Measurements from ENCODE around the gene CERT1.
"Not testable (repeated sequence)": the region's sequence is repeated elsewhere in the genome, so short reads cannot be mapped to it uniquely, and the experiment has no call there.

Gene CERT1

DNA sequence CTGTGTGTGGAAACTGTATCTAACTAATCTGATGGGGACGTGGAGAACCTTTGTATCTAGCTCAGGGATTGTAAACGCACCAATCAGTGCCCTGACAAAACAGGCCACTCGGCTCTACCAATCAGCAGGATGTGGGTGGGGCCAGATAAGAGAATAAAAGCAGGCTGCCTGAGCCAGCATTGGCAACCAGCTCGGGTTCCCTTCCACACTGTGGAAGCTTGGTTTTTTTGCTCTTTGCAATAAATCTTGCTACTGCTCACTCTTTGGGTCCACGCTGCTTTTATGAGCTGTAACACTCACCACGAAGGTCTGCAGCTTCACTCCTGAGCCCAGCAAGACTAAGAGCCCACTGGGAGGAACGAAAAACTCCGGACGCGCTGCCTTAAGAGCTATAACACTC is 177.0 kb downstream of the CERT1 start:
- Histone ChIP-seq H3K79me2 (ENCODE audit: control insufficient read depth, insufficient read depth, low read length, poor library complexity) (peaks cover 12% of the 10 kb centered on the region), H3K79me1 (ENCODE audit: low read length) (peaks cover 11% of the 10 kb centered on the region)
- H2AFZ ChIP-seq (ENCODE audit: insufficient read depth, low read length, poor library complexity); H3K4me2 ChIP-seq (ENCODE audit: low read length); DNase-seq; H3K4ac ChIP-seq (ENCODE audit: low read depth, low read length); H4K12ac ChIP-seq (ENCODE audit: low read depth, low read length); H2BK12ac ChIP-seq (ENCODE audit: low read length); H2BK120ac ChIP-seq (ENCODE audit: insufficient read depth, low read length, poor library complexity); H3K9ac ChIP-seq (ENCODE audit: low read length); H3K23ac ChIP-seq (ENCODE audit: low read length); H3K9me3 ChIP-seq (ENCODE audit: insufficient read depth, low read depth, low read length); H3K14ac ChIP-seq (ENCODE audit: low read length); H2AK5ac ChIP-seq (ENCODE audit: low read length); H3K4me1 ChIP-seq (ENCODE audit: control insufficient read depth in 1 of 2, insufficient read depth in 2 of 2, low read length in 2 of 2); H3K4me3 ChIP-seq (ENCODE audit: low read depth, low read length); H4K91ac ChIP-seq (ENCODE audit: low read depth, low read length); H3K36me3 ChIP-seq (ENCODE audit: control insufficient read depth in 1 of 2, insufficient read depth in 2 of 2, low read length in 2 of 2); H3K27ac ChIP-seq (ENCODE audit: low read depth, low read length); H3K27me3 ChIP-seq (ENCODE audit: insufficient read depth, low read length); H3K18ac ChIP-seq (ENCODE audit: low read length); H4K8ac ChIP-seq (ENCODE audit: low read depth, low read length); H2BK5ac ChIP-seq (ENCODE audit: low read depth, low read length, poor library complexity): not testable (repeated sequence)
- WGBS (ENCODE audit: extremely low coverage, insufficient coverage, insufficient read length): no CpG with 5 or more reads among the region's 10 CpGs

DNA sequence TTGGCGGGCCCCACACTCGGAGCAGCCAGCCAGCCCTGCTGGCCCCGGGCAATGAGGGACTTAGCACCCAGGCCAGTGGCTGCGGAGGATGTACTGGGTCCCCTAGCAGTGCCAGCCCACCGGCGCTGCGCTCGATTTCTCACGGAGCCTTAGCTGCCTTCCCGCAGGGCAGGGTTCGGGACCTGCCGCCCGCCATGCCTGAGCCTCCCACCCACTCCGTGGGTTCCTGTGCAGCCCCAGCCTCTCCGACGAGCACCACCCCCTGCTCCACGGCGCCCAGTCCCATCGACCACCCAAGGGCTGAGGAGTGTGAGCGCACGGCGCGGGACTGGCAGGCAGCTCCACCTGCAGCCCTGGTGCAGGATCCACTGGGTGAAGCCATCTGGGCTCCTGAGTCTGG is 177.7 kb downstream of the CERT1 start:
- not testable (repeated sequence) for H3K9ac ChIP-seq (ENCODE audit: low read length); H2AK5ac ChIP-seq (ENCODE audit: low read length); H3K9me3 ChIP-seq (ENCODE audit: insufficient read depth, low read depth, low read length); H2AFZ ChIP-seq (ENCODE audit: insufficient read depth, low read length, poor library complexity); H3K14ac ChIP-seq (ENCODE audit: low read length); H4K8ac ChIP-seq (ENCODE audit: low read depth, low read length); H4K91ac ChIP-seq (ENCODE audit: low read depth, low read length); H3K23ac ChIP-seq (ENCODE audit: low read length); H3K27me3 ChIP-seq (ENCODE audit: insufficient read depth, low read length); H2BK120ac ChIP-seq (ENCODE audit: insufficient read depth, low read length, poor library complexity); H3K4me2 ChIP-seq (ENCODE audit: low read length); H2BK5ac ChIP-seq (ENCODE audit: low read depth, low read length, poor library complexity); H4K12ac ChIP-seq (ENCODE audit: low read depth, low read length); H3K4ac ChIP-seq (ENCODE audit: low read depth, low read length); H3K18ac ChIP-seq (ENCODE audit: low read length); H3K27ac ChIP-seq (ENCODE audit: low read depth, low read length); DNase-seq; H3K36me3 ChIP-seq (ENCODE audit: control insufficient read depth in 1 of 2, insufficient read depth in 2 of 2, low read length in 2 of 2); H3K4me1 ChIP-seq (ENCODE audit: control insufficient read depth in 1 of 2, insufficient read depth in 2 of 2, low read length in 2 of 2); H3K4me3 ChIP-seq (ENCODE audit: low read depth, low read length); H2BK12ac ChIP-seq (ENCODE audit: low read length)
- no CpG with 5 or more reads among the region's 23 CpGs for WGBS (ENCODE audit: extremely low coverage, insufficient coverage, insufficient read length)
- Histone ChIP-seq H3K79me1 (ENCODE audit: low read length) (peaks cover 11% of the 10 kb centered on the region), H3K79me2 (ENCODE audit: control insufficient read depth, insufficient read depth, low read length, poor library complexity) (peaks cover 10% of the 10 kb centered on the region)

DNA sequence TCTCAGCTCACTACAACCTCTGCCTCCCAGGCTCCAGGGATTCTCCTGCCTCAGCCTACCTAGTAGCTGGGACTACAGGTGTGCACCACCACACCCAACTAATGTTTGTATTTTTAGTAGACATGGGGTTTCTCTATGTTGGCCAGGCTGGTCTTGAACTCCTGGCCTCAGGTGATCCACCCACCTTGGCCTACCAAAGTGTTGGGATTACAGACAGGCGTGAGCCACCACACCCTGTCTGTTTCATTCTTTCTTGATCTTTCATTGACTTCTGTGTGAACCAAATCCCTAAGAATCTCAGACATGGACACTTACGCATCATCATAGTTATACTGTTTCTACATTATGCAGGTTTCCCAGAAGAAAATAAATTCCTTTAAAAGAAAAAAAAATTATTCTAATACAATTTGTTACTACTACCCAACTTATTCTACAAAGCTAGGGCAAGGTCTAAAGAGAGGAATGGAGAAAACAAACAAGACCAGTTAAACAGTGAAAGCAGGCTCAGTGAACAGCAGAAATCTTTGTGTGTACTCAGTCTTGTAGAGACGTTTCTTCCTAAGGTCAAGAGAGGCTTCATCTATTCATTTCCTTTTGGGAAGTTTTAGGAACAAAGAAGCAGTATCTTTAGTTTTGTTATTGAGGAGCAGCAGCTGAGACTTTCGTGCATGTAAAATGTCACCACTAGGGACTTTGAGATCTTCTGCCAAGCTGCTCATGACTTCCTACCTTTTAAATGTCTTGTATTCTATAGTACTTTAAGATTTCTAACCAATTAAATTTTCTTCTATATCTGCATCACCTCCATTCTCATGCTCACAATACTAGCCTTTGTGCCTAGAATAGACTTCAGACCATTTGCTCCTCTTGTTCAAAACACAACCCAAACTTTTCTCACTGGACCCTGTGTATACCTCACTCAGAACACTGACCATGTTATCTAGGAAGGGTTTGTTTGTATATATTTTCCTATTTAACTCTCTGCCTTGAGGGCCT is 180.0 kb downstream of the CERT1 start:
- Histone ChIP-seq H2BK12ac (ENCODE audit: low read length) (no peak overlapping the region), H3K27ac (ENCODE audit: low read depth, low read length) (no peak overlapping the region), H3K9me3 (ENCODE audit: insufficient read depth, low read depth, low read length) (no peaks in the 10 kb centered on the region), H3K27me3 (ENCODE audit: insufficient read depth, low read length) (no peaks in the 10 kb centered on the region), H3K4ac (ENCODE audit: low read depth, low read length) (no peak overlapping the region), H4K12ac (ENCODE audit: low read depth, low read length) (no peak overlapping the region), H4K8ac (ENCODE audit: low read depth, low read length) (no peak overlapping the region), H3K4me1 (ENCODE audit: control insufficient read depth in 1 of 2, insufficient read depth in 2 of 2, low read length in 2 of 2) (no peaks in the 10 kb centered on the region), H4K91ac (ENCODE audit: low read depth, low read length) (no peak overlapping the region), H2AK5ac (ENCODE audit: low read length) (no peak overlapping the region), H3K18ac (ENCODE audit: low read length) (no peak overlapping the region), H3K4me3 (ENCODE audit: low read depth, low read length) (no peak overlapping the region), H2AFZ (ENCODE audit: insufficient read depth, low read length, poor library complexity) (no peak overlapping the region), H3K36me3 (ENCODE audit: control insufficient read depth in 1 of 2, insufficient read depth in 2 of 2, low read length in 2 of 2) (no peaks in the 10 kb centered on the region), H2BK5ac (ENCODE audit: low read depth, low read length, poor library complexity) (no peak overlapping the region), H3K4me2 (ENCODE audit: low read length) (no peak overlapping the region), H3K23ac (ENCODE audit: low read length) (no peak overlapping the region), H2BK120ac (ENCODE audit: insufficient read depth, low read length, poor library complexity) (no peak overlapping the region), H3K79me1 (ENCODE audit: low read length) (peaks cover 2% of the 10 kb centered on the region), H3K79me2 (ENCODE audit: control insufficient read depth, insufficient read depth, low read length, poor library complexity) (peaks cover under 1% of the 10 kb centered on the region), H3K9ac (ENCODE audit: low read length) (no peak overlapping the region), H3K14ac (ENCODE audit: low read length) (no peak overlapping the region)
- no peak for DNase-seq
- no CpG with 5 or more reads among the region's 4 CpGs for WGBS (ENCODE audit: extremely low coverage, insufficient coverage, insufficient read length)

DNA sequence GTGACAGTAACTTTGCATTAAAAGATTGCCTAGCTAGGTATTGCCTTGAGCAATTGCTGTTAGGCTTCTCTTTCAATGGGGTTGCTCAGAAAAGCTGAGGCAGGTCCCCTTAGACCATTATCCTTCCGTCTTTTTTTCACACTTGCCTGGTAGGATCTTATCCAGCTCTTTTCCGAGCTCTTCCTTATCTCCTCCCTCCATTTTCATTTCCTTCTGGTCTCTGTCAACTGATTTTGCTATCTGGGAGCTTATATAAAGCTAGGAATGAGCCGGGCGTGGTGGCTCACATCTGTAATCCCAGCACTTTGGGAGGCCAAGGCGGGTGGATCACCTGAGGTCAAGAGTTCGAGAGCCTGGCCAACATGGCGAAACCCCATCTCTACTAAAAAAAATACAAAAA is 181.0 kb downstream of the CERT1 start:
- Histone ChIP-seq H3K79me1 (ENCODE audit: low read length) (no peaks in the 10 kb centered on the region), H3K4me3 (ENCODE audit: low read depth, low read length) (no peak overlapping the region), H2BK120ac (ENCODE audit: insufficient read depth, low read length, poor library complexity) (no peak overlapping the region), H3K14ac (ENCODE audit: low read length) (no peak overlapping the region), H3K27me3 (ENCODE audit: insufficient read depth, low read length) (no peaks in the 10 kb centered on the region), H4K91ac (ENCODE audit: low read depth, low read length) (no peak overlapping the region), H3K9ac (ENCODE audit: low read length) (no peak overlapping the region), H2AFZ (ENCODE audit: insufficient read depth, low read length, poor library complexity) (no peak overlapping the region), H3K36me3 (ENCODE audit: control insufficient read depth in 1 of 2, insufficient read depth in 2 of 2, low read length in 2 of 2) (no peaks in the 10 kb centered on the region), H3K79me2 (ENCODE audit: control insufficient read depth, insufficient read depth, low read length, poor library complexity) (no peaks in the 10 kb centered on the region), H2BK12ac (ENCODE audit: low read length) (no peak overlapping the region), H3K4me2 (ENCODE audit: low read length) (no peak overlapping the region), H3K4me1 (ENCODE audit: control insufficient read depth in 1 of 2, insufficient read depth in 2 of 2, low read length in 2 of 2) (no peaks in the 10 kb centered on the region), H3K4ac (ENCODE audit: low read depth, low read length) (no peak overlapping the region), H2BK5ac (ENCODE audit: low read depth, low read length, poor library complexity) (no peak overlapping the region), H3K18ac (ENCODE audit: low read length) (no peak overlapping the region), H3K23ac (ENCODE audit: low read length) (no peak overlapping the region), H2AK5ac (ENCODE audit: low read length) (no peak overlapping the region), H4K8ac (ENCODE audit: low read depth, low read length) (no peak overlapping the region), H4K12ac (ENCODE audit: low read depth, low read length) (no peak overlapping the region), H3K27ac (ENCODE audit: low read depth, low read length) (no peak overlapping the region), H3K9me3 (ENCODE audit: insufficient read depth, low read depth, low read length) (no peaks in the 10 kb centered on the region)
- no peak for DNase-seq
- WGBS (ENCODE audit: extremely low coverage, insufficient coverage, insufficient read length): no CpG with 5 or more reads among the region's 7 CpGs
